ENCODE data around the gene INPP4A.

INPP4A gene

GRCh38 chr2:98519851-98520250 is 75.2 kb downstream of the INPP4A start:
- H3K9me3 ChIP-seq (ENCODE audit: low read depth, low read length), result no peaks in the 10 kb centered on the region
- H3K36me3 ChIP-seq (ENCODE audit: insufficient read depth, low read length), result no peaks in the 10 kb centered on the region; the same call in 1 of the 2 replicates
- TF ChIP-seq EZH2 (IDR thresholded peaks at IDR 0.05) (no peak), FOXP2 (optimal IDR thresholded peaks at IDR 0.05; ENCODE audit: control extremely low read depth, extremely low read length, insufficient read depth) (no peak), POLR2AphosphoS5 (IDR thresholded peaks at IDR 0.05; ENCODE audit: borderline replicate concordance, low read depth, low read length) (no peak)
- no peak for DNase-seq (ENCODE audit: low read depth, low spot score)
- H3K27ac ChIP-seq, result no peak overlapping the region
- H3K9ac ChIP-seq (ENCODE audit: insufficient read length), result no peak overlapping the region
- no peak overlapping the region for H3K4me3 ChIP-seq

- no peaks in the 10 kb centered on the region for H3K9me3 ChIP-seq (ENCODE audit: low read depth, low read length)
- no peaks in the 10 kb centered on the region; the same call in 1 of the 2 replicates for H3K36me3 ChIP-seq (ENCODE audit: insufficient read depth, low read length)
- H3K4me3 ChIP-seq, result no peak overlapping the region
- no peak overlapping the region for H3K9ac ChIP-seq (ENCODE audit: insufficient read length)
- TF ChIP-seq FOXP2 (optimal IDR thresholded peaks at IDR 0.05; ENCODE audit: control extremely low read depth, extremely low read length, insufficient read depth), result no peak
- no peak for TF ChIP-seq POLR2AphosphoS5 (IDR thresholded peaks at IDR 0.05; ENCODE audit: borderline replicate concordance, low read depth, low read length)
- no peak for TF ChIP-seq EZH2 (IDR thresholded peaks at IDR 0.05)
- no peak overlapping the region for H3K27ac ChIP-seq
- no peak for DNase-seq (ENCODE audit: low read depth, low spot score)
Measured at GRCh38 chr2:98520806-98521205, 76.1 kb downstream of the INPP4A start.

- H3K27ac ChIP-seq, result no peak overlapping the region
- H3K4me3 ChIP-seq, result no peak overlapping the region
- no peak overlapping the region for H3K9ac ChIP-seq (ENCODE audit: insufficient read length)
- no peak for DNase-seq (ENCODE audit: low read depth, low spot score)
- no peaks in the 10 kb centered on the region; the same call in 1 of the 2 replicates for H3K36me3 ChIP-seq (ENCODE audit: insufficient read depth, low read length)
- no peak for TF ChIP-seq EZH2 (IDR thresholded peaks at IDR 0.05)
- no peak for TF ChIP-seq POLR2AphosphoS5 (IDR thresholded peaks at IDR 0.05; ENCODE audit: borderline replicate concordance, low read depth, low read length)
- no peak for TF ChIP-seq FOXP2 (optimal IDR thresholded peaks at IDR 0.05; ENCODE audit: control extremely low read depth, extremely low read length, insufficient read depth)
- no peaks in the 10 kb centered on the region for H3K9me3 ChIP-seq (ENCODE audit: low read depth, low read length)
Measured at GRCh38 chr2:98521266-98521665, 76.6 kb downstream of the INPP4A start.

GRCh38 chr2:98522854-98523253 is 78.2 kb downstream of the INPP4A start:
- Histone ChIP-seq H3K27ac (no peak overlapping the region), H3K9me3 (ENCODE audit: low read depth, low read length) (peaks cover 2% of the 10 kb centered on the region; the same call in 1 of the 2 replicates), H3K9ac (ENCODE audit: insufficient read length) (no peak overlapping the region), H3K36me3 (ENCODE audit: insufficient read depth, low read length) (no peaks in the 10 kb centered on the region; the same call in 1 of the 2 replicates), H3K4me3 (no peak overlapping the region)
- DNase-seq (ENCODE audit: low read depth, low spot score), result no peak
- TF ChIP-seq EZH2 (IDR thresholded peaks at IDR 0.05) (no peak), FOXP2 (optimal IDR thresholded peaks at IDR 0.05; ENCODE audit: control extremely low read depth, extremely low read length, insufficient read depth) (no peak), POLR2AphosphoS5 (IDR thresholded peaks at IDR 0.05; ENCODE audit: borderline replicate concordance, low read depth, low read length) (no peak)

GRCh38 chr2:98524168-98524567 is 79.5 kb downstream of the INPP4A start:
- no peak for DNase-seq (ENCODE audit: low read depth, low spot score)
- Histone ChIP-seq H3K27ac (no peak overlapping the region), H3K4me3 (no peak overlapping the region), H3K9me3 (ENCODE audit: low read depth, low read length) (peaks cover 2% of the 10 kb centered on the region; the same call in 1 of the 2 replicates), H3K36me3 (ENCODE audit: insufficient read depth, low read length) (no peaks in the 10 kb centered on the region; the same call in 1 of the 2 replicates), H3K9ac (ENCODE audit: insufficient read length) (no peak overlapping the region)
- TF ChIP-seq FOXP2 (optimal IDR thresholded peaks at IDR 0.05; ENCODE audit: control extremely low read depth, extremely low read length, insufficient read depth), result no peak
- no peak for TF ChIP-seq POLR2AphosphoS5 (IDR thresholded peaks at IDR 0.05; ENCODE audit: borderline replicate concordance, low read depth, low read length)
- TF ChIP-seq EZH2 (IDR thresholded peaks at IDR 0.05), result no peak

- Histone ChIP-seq H3K4me3 (no peak overlapping the region), H3K27ac (no peak overlapping the region), H3K9me3 (ENCODE audit: low read depth, low read length) (peaks cover 2% of the 10 kb centered on the region; the same call in 1 of the 2 replicates), H3K9ac (ENCODE audit: insufficient read length) (no peak overlapping the region), H3K36me3 (ENCODE audit: insufficient read depth, low read length) (no peaks in the 10 kb centered on the region)
- no peak for TF ChIP-seq POLR2AphosphoS5 (IDR thresholded peaks at IDR 0.05; ENCODE audit: borderline replicate concordance, low read depth, low read length)
- no peak for TF ChIP-seq FOXP2 (optimal IDR thresholded peaks at IDR 0.05; ENCODE audit: control extremely low read depth, extremely low read length, insufficient read depth)
- TF ChIP-seq EZH2 (IDR thresholded peaks at IDR 0.05), result no peak
- DNase-seq (ENCODE audit: low read depth, low spot score), result no peak
Measured at GRCh38 chr2:98528349-98528748, 83.7 kb downstream of the INPP4A start.

GRCh38 chr2:98530114-98530513 is 85.5 kb downstream of the INPP4A start:
- no peak for DNase-seq (ENCODE audit: low read depth, low spot score)
- H3K27ac ChIP-seq, result no peak overlapping the region
- no peak for TF ChIP-seq POLR2AphosphoS5 (IDR thresholded peaks at IDR 0.05; ENCODE audit: borderline replicate concordance, low read depth, low read length)
- TF ChIP-seq EZH2 (IDR thresholded peaks at IDR 0.05), result no peak
- no peak for TF ChIP-seq FOXP2 (optimal IDR thresholded peaks at IDR 0.05; ENCODE audit: control extremely low read depth, extremely low read length, insufficient read depth)
- H3K4me3 ChIP-seq, result no peak overlapping the region
- H3K9me3 ChIP-seq (ENCODE audit: low read depth, low read length), result peaks cover 2% of the 10 kb centered on the region; the same call in 1 of the 2 replicates
- H3K9ac ChIP-seq (ENCODE audit: insufficient read length), result no peak overlapping the region
- H3K36me3 ChIP-seq (ENCODE audit: insufficient read depth, low read length), result no peaks in the 10 kb centered on the region

GRCh38 chr2:98532756-98533155 is 88.1 kb downstream of the INPP4A start:
- no peak overlapping the region for H3K9ac ChIP-seq (ENCODE audit: insufficient read length)
- no peak overlapping the region for H3K27ac ChIP-seq
- TF ChIP-seq FOXP2 (optimal IDR thresholded peaks at IDR 0.05; ENCODE audit: control extremely low read depth, extremely low read length, insufficient read depth) (no peak), EZH2 (IDR thresholded peaks at IDR 0.05) (no peak), POLR2AphosphoS5 (IDR thresholded peaks at IDR 0.05; ENCODE audit: borderline replicate concordance, low read depth, low read length) (no peak)
- peaks cover under 1% of the 10 kb centered on the region; the same call in 1 of the 2 replicates for H3K9me3 ChIP-seq (ENCODE audit: low read depth, low read length)
- DNase-seq (ENCODE audit: low read depth, low spot score), result no peak
- no peak overlapping the region for H3K4me3 ChIP-seq
- no peaks in the 10 kb centered on the region; the same call in 1 of the 2 replicates for H3K36me3 ChIP-seq (ENCODE audit: insufficient read depth, low read length)

- Histone ChIP-seq H3K9ac (ENCODE audit: insufficient read length) (no peak overlapping the region), H3K36me3 (ENCODE audit: insufficient read depth, low read length) (peaks cover 5% of the 10 kb centered on the region; the same call in 1 of the 2 replicates), H3K27ac (no peak overlapping the region), H3K9me3 (ENCODE audit: low read depth, low read length) (no peaks in the 10 kb centered on the region), H3K4me3 (no peak overlapping the region)
- no peak for TF ChIP-seq POLR2AphosphoS5 (IDR thresholded peaks at IDR 0.05; ENCODE audit: borderline replicate concordance, low read depth, low read length)
- no peak for TF ChIP-seq EZH2 (IDR thresholded peaks at IDR 0.05)
- TF ChIP-seq FOXP2 (optimal IDR thresholded peaks at IDR 0.05; ENCODE audit: control extremely low read depth, extremely low read length, insufficient read depth), result no peak
- DNase-seq (ENCODE audit: low read depth, low spot score), result no peak
Measured at GRCh38 chr2:98533547-98533946, 88.9 kb downstream of the INPP4A start.
